HG03457 (cell line): ENCODE measurements around the gene IGFBP7.

Experiments used
- ATAC-seq: cut with Tn5 transposase; IDR thresholded peaks from one replicate; pipeline ENCODE4 v1.9.1; 2021; ENCODE audit warnings: moderate number of reproducible peaks; ENCODE audit not compliant: unreplicated experiment

IGFBP7 gene

GRCh38 chr4:57098415-57098814 is 11.8 kb downstream of the IGFBP7 start:
- ATAC-seq: no peak

GRCh38 chr4:57097711-57098110 is 12.5 kb downstream of the IGFBP7 start:
- no peak for ATAC-seq

GRCh38 chr4:57095956-57096355 is 14.2 kb downstream of the IGFBP7 start:
- ATAC-seq: no peak

DNA sequence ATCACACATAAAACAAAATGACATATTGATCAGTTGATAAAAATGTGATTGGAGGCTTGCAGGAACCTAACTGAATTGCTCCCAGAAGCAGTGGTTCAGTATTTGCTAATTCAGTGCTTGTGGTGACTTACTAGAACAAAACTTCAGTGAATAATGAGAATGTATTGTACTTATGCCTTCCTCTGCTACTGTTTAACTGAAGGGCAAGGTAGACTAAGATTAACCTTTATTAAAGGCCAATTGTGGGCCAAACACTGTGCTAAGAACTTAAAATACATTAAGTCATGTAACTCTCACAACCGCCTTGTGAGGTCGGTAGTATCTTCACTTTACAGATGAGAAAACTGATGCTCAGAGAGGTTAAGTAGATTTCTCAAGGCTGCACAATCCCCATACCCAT is 14.9 kb downstream of the IGFBP7 start:
- no peak for ATAC-seq

GRCh38 chr4:57094832-57095223 is 15.4 kb downstream of the IGFBP7 start:
- ATAC-seq: no peak

GRCh38 chr4:57093845-57094831 is 16.0 kb downstream of the IGFBP7 start:
- no peak for ATAC-seq

DNA sequence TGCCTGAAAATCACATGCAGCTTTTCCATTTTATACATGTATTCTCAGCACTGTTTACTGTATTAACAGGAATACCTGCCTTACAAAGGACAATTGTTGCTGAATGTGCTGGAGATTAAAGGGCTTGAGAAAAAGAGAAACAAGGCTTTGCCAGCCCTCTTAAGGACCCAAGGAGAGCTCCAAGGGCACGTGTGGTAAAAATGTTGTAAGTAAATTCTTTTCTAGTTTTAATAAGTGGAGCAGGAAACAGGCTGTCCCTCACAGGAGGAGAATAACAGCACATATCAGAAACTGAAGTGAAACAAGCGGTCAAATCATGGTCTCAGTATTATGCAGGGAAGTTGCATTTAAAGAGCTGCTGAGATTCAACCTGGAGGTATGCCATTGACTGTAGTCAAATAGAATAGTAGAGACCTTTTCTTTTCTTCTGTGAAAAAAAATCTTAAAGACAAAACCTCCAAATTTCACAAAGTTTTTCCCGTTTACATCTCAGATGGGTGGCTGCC is 18.5 kb downstream of the IGFBP7 start:
- ATAC-seq: no peak

DNA sequence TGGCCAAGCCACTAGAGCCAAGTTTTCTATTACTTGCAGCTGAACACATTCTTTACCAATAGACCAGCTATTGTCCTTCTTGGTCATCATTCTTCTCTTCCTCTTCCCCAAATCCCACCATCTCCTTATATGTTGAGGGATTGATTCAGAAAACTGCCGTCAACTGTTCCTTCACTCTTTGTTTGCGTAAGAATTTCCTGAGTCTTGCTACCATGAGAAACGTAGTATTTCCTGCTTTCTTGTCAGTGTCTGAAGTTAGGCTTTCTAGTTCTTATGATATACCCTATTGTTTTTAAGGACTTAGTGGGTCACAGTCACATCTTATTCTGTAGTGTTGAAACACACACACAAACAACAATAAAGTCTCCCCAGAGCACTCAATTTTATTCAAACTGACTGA is 20.1 kb downstream of the IGFBP7 start:
- no peak for ATAC-seq

DNA sequence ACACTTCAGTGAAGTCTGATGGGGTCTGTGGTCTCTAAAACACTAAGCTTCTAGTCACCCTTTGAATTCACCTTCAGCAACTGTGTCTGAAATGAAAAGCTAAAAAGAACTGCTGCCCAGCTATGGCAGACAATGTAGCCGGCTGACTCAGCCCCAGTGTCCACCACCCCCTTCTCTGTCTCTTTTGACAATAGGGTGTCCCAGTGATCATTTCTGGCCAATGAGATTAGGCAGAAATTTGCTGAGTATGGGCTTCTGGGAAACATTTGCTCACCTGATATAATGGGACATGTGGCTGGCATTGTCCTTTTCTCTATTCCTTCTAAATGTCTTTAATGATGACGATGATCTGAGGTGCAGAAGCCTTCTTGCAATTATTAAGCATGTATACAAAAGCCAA is 20.6 kb downstream of the IGFBP7 start:
- no peak for ATAC-seq

DNA sequence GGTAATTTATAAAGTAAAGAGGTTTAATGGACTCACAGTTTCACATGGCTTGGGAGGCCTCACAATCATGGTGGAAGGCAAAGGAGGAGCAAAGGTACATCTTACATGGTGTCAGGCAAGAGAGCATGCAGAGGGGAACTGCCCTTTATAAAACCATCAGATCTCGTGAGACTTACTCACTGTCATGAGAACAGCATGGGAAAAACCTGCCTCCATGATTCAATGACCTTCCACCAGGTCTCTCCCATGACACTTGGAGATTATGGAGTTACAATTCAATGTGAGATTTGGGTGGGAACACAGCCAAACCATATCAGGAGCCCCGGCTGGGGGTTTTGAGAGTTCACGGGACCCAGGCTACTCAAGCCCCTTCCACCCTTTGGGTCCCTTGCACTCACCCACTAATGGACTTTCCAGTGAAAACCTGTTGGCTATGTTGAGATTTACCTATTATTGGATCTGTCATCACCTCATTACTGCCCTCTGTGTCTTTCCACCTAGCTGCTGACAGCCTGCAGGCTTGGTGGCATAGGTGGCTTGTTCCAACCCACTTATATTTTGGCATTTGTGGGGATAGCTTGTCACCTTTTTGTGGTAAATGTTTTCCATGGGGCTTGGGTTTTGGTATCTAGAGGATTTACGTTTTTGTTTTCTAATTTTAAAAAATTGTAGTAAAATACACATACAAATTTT is 24.0 kb downstream of the IGFBP7 start:
- ATAC-seq: no peak

- ATAC-seq: no peak
Measured at GRCh38 chr4:57085278-57085677, 24.9 kb downstream of the IGFBP7 start.

DNA sequence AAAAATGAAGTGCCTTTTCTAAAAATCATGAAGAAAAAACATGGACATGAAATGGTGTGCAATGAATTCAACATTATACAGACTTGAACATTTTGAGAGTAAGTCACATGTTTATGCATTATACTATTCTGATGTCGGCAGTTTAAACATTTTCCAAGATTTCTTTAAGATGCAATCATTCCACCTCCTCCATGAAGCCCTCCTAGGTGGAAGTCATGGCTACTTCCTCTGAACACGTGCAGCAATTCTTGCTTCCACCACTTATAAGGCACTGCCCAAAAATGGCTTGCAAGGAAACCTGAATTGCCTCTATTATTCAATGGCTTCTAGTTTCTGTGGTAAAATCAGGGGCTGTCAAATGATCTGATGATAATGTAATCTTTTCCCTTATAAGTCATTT is 25.8 kb downstream of the IGFBP7 start:
- no peak for ATAC-seq

DNA sequence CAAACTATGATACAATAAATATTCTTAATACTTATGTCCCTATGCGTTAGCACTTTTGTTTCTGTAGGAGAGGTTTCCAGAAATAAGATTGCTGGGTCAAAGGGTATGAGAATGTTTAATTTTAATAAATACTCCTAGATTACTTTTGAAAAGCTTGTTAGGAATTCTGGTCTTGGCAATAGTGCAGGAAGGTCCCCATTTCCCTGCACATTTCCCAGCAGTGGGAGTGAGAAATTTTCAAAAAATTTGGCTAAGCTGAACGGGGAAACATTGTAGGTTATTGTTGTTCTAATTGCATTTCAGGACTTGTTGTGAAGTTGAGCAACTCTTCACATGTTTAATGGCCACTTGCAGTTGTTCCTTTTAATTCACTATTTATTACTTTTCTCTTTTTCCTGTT is 27.1 kb downstream of the IGFBP7 start:
- no peak for ATAC-seq

DNA sequence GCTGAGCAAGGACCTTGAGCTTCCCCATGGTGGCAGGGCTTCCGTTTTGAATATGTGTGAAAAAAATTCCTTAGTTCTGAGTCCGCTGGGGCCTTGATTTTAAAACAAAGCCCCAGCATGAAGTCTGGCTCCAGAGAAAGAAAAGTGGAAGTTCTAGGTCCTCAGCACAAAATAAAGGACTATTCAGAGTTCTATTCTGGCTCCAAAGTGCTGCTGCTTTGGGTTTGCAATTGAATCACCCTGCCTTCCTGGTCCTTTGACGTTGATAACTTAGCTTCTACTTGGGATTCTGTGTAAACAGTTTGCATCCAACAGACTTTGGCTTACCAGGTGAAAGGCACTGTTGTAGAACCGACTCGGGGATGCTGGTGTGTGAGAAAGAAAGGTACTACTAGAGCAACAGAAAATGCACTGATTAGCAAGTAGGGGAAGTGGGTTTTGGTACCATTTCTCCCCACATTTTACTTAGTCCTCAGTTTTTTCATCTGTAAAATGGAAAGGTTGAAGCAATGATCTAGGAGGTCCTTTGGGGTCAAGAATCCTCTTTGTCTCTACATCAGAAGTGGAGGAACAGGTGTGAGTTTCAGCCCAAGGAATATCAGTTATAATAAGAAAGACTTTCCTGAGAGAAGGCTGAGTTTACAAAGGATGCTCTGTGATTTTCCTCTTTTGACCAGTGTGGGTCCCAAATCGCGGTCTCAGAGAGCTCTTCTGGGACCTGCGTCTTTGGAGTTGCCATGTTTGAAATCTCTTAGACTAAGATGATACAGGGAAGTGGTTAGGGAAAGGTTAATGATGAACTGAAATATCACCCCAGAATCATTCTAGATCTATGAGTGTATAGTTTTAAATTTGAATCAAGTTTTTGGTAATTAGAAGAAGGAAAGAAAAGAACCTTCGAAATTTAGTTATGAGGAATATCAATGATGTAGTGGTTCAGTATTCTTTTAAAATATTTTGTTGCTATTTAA is 28.2 kb downstream of the IGFBP7 start:
- ATAC-seq: no peak

DNA sequence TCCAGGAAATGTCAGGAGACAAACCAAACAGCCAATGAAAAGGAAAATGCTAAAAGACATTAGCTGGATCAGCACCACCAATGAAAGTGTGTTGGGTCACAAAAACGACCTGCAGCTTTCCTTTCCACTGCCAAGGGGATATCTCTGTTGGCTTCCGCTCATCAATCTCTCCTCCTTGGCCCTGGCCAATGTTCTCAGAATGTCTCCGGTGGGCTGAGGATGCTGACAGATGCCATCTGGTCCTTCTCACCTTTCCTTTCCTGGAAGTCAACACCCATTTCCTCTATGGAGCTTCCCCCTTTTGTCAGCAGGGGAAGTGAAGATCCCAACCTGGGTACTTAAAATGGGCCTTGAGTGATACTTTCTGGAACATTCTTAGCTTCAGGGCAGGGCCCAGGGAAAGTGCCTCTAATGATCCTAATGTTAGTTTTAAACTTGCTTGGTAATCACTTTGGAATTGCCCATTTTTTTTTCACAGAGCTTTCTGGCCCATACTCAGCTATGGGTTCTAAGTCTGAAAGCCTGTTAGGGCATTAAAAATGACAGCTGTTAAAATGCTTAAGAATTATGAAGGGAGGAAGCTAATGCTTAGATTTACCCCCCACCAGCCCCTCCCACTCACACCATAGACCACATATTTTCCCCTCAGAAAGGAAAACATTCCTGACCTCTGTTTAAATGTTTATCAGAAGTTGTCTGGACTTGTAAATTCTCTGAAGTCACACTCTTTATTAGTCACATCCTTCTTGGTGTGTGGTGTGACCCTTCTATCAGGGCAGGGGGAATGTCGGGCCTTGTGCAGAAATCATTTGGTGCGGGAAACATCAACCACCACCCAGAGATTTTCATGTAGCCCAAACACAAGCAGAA is 29.2 kb downstream of the IGFBP7 start:
- no peak for ATAC-seq

DNA sequence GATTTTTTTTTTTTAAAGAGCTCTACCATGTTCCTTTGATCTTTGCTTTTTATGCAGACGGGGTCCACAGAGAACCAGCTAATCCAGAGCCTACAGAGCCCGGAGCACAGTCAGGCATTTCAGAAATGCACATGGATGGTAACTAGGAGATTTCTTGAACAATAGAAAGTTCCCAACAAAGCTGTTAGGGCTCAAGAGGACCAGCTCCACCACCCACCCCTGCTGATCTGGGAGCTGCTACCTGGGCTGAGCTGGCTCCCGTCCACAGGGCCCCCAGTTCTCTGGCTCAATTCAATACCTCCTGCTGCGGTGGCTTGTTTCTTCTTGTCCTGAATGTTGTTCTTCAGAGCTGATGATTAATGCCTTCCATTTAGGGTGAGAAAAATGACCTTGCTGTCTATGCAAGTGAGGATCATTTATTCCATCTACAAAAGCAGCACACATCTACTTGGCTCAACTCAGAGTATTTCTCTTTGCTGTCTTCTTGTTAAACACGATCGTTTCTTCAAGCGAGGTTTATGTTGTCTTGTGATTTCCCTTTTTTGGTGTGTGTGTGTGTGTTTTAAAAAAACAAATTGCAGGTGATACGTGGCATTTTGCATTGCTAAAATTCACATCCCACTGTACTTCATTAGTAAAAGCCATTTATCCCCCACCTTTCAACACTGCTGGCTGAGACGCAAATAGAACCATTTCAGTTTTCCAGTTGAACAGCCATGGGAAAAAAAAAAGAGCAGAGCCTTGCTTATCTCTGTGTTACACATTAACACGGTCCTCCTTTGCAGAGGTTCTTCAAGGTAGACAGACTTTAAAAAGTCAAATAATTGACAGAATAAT is 31.3 kb downstream of the IGFBP7 start:
- no peak for ATAC-seq

DNA sequence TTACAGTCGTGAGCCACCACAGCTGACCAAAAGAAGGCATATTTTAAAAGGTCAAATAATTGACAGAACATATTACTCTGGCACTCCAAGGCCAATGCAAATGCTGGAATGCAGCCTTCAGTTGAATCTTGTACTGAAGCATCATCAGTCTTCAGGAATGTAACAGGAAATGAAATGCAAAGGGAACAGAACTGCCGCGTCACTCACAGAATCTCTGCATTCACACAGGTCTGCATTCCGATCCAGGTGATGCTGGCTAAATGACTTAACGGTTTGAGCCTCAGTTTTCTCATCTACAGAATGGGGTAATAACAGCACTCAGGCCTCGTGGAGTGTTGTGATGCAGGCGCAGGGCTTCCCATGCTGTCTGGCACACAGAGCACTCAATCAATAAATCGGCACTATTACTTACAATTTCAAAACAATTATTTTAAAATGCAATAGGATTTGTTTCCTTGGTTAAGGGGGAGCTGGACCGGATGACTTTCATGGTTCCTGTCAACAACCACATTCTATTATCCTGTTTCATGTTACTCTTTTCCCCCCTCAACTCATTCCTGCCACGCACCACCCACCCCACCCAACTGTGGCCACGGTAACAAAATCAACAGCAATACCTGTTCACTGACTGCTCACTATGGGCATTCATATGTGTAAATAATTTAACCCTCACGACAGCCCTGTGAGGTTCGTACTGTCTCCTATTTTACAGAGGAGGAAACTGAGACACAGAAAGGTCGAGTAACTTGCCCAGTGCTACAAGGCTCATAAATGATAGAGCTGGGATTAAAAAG is 32.4 kb downstream of the IGFBP7 start:
- ATAC-seq: no peak

- no peak for ATAC-seq
Measured at GRCh38 chr4:57076646-57077045, 33.5 kb downstream of the IGFBP7 start.
